GM21447 (cell line): Measurements from ENCODE around the gene AQR.

Source experiments
- ATAC-seq: cut with Tn5 transposase; IDR thresholded peaks from one replicate; pipeline ENCODE4 v1.9.1; 2021; ENCODE audit not compliant: unreplicated experiment

The AQR gene

GRCh38 chr15:34883633-34884032 is 85.9 kb downstream of the AQR start:
- no peak for ATAC-seq

GRCh38 chr15:34883042-34883441 is 86.5 kb downstream of the AQR start:
- no peak for ATAC-seq

- no peak for ATAC-seq
Measured at GRCh38 chr15:34879107-34879506, 90.4 kb downstream of the AQR start.

- no peak for ATAC-seq
Measured at GRCh38 chr15:34876640-34877039, 92.9 kb downstream of the AQR start.

GRCh38 chr15:34869110-34869509 is 100.4 kb downstream of the AQR start:
- no peak for ATAC-seq

DNA sequence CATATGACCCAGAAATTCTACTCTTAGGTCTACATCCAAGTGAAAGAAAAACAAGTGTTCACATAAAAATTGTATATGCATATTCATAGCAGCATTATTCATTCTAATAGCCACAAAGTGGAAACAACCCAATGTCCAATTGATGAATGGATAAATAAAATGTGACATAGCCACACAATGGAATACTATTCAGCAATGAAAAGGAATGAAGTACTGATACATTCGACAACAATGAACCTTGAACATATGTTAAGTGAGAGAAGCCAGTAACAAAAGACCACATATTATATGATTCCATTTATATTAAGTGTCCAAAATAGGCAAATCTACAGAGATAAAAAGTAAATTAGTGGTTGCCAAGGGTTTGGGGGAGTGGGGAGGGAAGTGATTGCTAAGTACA is 104.0 kb downstream of the AQR start:
- no peak for ATAC-seq

DNA sequence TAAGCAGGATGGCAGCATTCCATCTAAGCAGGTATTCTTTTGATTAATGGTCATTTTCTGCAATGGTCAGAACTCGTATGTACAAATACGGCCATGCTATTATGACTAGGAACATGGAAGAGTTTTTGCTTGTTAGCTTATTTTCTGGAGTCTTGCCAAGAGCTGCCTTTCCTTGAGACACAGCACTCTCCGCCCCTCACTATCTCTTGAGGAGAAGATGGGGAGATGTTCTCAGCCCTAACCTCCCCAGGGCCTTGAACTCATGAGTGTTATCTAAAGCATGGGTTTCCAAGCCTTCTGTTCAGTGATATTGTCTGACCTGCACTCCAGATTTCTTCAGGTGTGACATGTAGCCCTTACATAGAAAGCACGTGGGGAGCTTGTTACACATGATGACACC is 108.3 kb downstream of the AQR start:
- ATAC-seq, result no peak

GRCh38 chr15:34855893-34856292 is 113.6 kb downstream of the AQR start:
- ATAC-seq, result no peak

DNA sequence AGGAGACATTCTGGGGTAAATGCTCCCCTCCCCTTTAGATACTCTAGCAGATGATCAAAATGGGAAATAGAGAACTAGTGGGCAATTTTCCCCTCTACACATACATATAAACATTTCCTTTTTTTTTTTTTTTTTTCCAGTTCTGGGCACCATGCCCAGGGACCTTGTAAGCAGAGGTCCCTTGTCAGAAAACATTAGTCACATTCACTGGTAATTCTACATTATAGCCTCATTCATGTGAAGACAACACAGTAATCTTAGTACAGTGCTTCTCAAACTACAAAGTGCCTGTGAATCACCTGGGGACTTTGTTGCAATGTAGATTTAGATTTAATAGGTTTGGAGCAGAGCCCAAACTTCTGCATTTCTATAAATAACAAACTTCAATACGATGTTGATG is 114.1 kb downstream of the AQR start:
- no peak for ATAC-seq

- ATAC-seq, result no peak
Measured at GRCh38 chr15:34854232-34854631, 115.3 kb downstream of the AQR start.

DNA sequence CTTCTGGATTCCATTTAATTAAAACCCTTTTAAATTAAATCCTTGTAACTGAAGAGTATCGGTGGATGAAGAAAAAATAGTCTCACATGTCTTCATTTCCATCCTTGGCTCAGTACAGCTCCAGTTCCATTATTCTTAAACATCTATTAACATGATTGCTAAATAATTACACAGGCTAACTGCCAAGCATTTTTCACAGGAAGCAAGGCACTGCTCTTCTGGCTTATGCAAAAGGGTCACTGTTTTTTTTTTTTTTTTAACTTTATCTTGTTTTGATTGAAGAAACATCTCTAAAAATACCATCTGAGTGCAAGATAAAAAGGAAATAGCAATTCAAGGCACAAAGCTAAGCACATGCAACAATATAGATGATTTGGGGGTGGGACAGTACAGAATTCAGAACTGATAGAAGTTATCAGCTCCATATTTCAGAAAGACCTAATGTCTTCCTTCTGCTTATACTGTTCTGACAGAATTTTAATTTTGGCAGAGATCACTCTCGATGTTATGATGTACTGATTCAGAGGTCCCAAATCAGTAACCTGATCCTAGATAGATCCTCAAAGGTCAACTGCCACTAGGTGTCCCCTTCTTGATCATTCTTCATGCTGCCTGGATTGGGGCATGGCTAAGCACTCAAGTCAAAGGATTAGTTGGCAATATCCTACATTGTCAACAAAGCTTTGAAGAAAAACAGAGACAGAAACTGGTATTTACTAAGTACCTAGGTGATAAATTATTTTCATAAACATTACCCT is 116.4 kb downstream of the AQR start:
- no peak for ATAC-seq

- no peak for ATAC-seq
Measured at GRCh38 chr15:34851751-34852150, 117.8 kb downstream of the AQR start.

DNA sequence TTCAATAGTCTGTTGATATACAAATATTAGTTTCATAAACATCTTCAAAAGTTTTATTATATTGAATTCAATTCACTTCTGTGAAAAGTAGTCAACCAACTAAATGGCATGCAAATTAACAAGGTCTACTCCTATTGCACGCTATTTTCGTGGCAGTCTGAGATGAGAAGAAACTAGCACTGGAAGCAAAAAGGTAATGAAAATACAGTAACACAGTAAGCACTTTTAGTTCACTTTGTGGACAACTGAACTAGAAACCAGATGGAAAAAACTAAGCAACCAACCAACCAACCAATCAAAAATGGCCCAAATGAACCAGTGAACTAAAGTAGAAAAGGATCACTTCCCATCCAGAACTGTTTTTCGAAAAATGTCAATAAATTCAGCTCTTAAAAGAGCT is 118.5 kb downstream of the AQR start:
- ATAC-seq, result no peak

DNA sequence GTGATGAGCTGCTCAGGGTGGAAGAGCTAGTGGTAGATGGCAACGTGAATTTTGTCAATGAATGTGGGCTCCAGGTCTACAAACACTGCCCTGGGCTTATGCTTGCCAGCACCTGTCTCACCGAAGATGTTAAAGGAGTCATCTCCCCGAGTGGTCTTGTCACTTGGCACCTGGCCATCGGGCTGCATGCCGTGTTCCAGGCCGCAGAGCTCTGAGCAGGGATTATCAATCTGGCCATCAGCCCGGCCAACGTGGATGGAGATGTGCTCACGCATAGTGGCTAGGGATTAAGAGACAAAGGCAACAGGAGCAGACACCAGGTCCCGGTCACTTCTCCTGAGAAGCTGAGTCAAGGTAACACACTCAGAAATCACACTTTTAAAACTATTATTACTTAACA is 119.4 kb downstream of the AQR start:
- ATAC-seq, result no peak

GRCh38 chr15:34849364-34849959 is 120.1 kb downstream of the AQR start:
- no peak for ATAC-seq

DNA sequence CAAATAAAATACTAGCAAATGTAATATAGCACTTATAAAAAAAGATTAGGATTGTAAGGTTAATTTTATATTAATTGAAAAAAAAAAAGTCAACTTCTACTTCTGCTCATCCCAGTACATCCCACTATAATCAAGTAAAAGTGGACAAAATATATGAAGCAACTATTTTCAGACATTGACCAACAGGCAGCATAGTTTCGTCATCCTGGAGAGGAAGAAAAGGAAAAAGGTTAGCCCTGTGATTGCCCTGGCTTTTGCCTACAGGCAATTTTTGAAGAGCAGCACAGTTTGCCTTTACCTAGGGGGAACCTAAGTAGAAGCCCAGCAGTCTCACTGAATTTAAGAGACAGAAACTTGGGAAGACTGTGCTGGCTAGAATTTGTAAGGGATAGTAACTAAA is 121.9 kb downstream of the AQR start:
- ATAC-seq, result no peak

DNA sequence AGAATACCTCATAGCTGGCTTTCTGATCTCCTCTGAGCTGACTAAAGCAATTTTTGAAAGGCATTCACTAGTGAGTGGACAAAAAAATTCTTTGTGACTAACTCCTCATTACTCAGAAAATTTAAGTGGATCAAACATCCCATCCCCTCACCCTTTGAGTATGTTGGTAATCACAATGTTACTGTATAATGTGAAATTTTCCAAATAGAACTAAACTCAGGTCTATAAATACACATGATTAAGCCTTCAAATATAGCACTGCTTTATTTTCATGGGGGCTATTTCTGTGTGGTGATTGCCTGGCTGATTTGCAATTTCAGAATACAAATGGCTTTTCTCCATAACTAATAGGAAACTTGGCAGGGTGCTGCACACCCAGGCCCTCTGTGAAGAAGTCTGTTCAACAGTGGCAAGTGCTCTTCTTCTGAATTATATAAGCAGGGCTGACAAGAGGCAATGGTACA is 128.2 kb downstream of the AQR start:
- ATAC-seq, result no peak

DNA sequence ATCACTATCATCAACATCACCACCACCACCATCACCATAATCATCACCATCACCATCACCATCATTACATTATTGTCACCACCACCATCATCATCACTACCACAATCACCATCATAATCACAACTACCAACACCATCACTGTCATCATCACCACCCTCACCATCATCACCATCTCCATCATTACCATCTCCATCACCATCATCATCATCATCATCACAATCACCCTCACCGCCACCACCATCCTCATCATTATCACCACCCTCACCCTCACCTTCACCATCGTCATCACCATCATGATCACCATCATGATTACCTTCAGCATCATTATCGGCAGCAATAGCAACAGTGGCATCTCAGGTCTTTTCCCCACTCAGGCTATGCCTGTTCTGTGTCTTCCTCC is 131.3 kb downstream of the AQR start:
- no peak for ATAC-seq

GRCh38 chr15:34837246-34838016 is 132.1 kb downstream of the AQR start:
- ATAC-seq, result no peak

DNA sequence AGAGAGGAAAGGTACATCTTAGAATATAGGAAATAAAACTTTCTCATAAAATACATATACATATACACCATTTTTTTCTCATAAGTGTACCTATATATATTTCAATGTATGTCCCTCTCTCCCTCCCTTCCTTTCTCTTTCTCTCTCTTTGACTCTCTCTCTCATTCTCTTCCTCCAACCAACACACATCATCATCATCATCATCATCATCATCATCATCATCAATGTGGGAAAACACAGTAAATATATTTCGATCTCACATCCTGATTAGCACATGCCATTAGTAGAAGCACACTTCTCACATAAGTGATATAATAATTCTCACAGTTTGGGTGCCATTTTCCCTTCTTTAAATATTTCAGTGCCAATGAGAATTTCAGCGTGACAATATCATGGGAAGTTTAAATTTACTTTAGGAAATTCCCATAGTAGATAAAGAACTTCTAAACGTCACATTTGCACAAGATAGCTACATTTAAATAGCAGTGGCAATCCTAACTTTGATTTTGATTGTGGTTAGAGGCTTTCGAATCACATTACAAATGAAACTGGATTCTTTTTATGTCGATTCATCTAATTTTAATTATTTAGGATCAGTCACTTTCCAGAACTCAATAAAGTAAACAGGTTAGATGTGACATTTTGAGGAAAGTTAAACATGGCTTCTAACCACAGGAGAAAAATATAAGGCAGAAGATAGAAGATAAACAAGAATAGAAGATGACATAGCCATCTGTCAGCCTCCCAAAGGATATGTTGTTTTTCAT is 141.2 kb downstream of the AQR start:
- no peak for ATAC-seq

DNA sequence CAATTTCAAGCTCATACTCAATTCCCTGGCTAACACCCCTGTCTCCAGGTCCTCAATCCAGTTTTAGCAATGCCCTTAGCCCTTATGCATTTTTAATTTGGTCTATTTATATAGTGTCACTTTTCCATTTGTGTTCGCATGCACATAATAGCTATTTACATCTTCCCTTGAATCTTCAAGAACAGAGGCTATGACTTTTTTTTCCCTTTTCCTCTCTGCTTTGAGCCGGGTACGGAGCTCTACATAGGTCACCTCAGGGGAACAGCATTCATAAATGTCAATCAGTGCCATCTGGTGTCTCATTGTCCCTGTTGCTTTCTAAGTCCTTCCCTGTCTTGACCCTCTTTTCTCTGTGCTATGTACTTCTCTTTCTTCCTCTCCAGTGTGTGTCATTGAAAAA is 147.7 kb downstream of the AQR start:
- no peak for ATAC-seq
